GM23338 (cell line): ENCODE results near the gene CIAO2A.

ENCODE experiments used
- EZH2 ChIP-seq: fragments of 200-600 bp; sonication (generic); IDR thresholded peaks from one replicate; pipeline ENCODE4 v1.8.0; 2017; ENCODE audit warnings: antibody characterized with exemption, mild to moderate bottlenecking, low read depth; ENCODE audit not compliant: unreplicated experiment
- EZH2phosphoT487 ChIP-seq: fragments of 200-600 bp; sonication (generic); IDR thresholded peaks from one replicate; pipeline ENCODE4 v1.8.1; 2018; ENCODE audit warnings: antibody characterized with exemption; ENCODE audit not compliant: unreplicated experiment
- JUNB ChIP-seq: IDR thresholded peaks from one replicate; pipeline ENCODE4 v1.6.1; 2016; ENCODE audit warnings: antibody characterized with exemption; ENCODE audit not compliant: unreplicated experiment
- NANOG ChIP-seq: IDR thresholded peaks from 2 replicates; pipeline ENCODE4 v1.6.1; 2016; ENCODE audit warnings: antibody characterized with exemption, borderline replicate concordance
- POLR2AphosphoS5 ChIP-seq: IDR thresholded peaks from 2 replicates; pipeline ENCODE4 v1.6.1; 2016; ENCODE audit warnings: antibody characterized with exemption, low read depth
- STAT1 ChIP-seq: IDR thresholded peaks from one replicate; pipeline ENCODE4 v1.6.1; 2016; ENCODE audit warnings: antibody characterized with exemption; ENCODE audit not compliant: unreplicated experiment
- TF ChIP-seq, protein P1 (sequence below), 2 experiments: fragments of 200-600 bp in 1 of 2; sonication (generic) in 1 of 2; conservative IDR thresholded peaks; 2 replicates each; pipeline versions ENCODE4 v1.5.1 to v1.6.1; 2016 to 2017; ENCODE audit warnings: antibody characterized with exemption in 2 of 2, low read depth in 2 of 2, mild to moderate bottlenecking in 2 of 2, moderate library complexity in 1 of 2
- TF ChIP-seq, protein P2 (sequence below): IDR thresholded peaks from 2 replicates; pipeline ENCODE4 v1.6.1; 2016; ENCODE audit warnings: antibody characterized with exemption
- TF ChIP-seq, protein P3 (sequence below): IDR thresholded peaks from one replicate; pipeline ENCODE4 v1.6.1; 2018; ENCODE audit warnings: antibody characterized with exemption; ENCODE audit not compliant: unreplicated experiment

DNA sequence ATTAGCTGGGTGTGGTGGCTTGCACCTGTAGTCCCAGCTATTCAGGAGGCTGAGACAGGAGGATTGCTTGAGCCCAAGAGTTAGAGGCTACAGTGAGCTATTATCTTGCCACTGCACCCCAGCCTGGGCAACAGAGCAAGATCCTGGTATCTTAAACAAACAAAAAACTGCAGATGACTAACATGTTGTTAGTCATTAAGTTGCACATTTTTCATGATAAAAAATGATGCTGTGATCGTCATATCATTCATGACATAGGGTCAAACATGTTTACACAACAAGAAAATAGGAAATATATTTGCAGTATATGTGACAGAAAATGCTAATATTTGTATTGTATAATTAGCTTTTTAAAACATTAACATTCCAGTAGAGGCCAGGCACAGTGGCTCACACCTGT, 27.2 kb downstream of the CIAO2A start:
- TF ChIP-seq EZH2, result no peak
- TF ChIP-seq, protein P1, sequence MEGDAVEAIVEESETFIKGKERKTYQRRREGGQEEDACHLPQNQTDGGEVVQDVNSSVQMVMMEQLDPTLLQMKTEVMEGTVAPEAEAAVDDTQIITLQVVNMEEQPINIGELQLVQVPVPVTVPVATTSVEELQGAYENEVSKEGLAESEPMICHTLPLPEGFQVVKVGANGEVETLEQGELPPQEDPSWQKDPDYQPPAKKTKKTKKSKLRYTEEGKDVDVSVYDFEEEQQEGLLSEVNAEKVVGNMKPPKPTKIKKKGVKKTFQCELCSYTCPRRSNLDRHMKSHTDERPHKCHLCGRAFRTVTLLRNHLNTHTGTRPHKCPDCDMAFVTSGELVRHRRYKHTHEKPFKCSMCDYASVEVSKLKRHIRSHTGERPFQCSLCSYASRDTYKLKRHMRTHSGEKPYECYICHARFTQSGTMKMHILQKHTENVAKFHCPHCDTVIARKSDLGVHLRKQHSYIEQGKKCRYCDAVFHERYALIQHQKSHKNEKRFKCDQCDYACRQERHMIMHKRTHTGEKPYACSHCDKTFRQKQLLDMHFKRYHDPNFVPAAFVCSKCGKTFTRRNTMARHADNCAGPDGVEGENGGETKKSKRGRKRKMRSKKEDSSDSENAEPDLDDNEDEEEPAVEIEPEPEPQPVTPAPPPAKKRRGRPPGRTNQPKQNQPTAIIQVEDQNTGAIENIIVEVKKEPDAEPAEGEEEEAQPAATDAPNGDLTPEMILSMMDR (conservative IDR thresholded peaks at IDR 0.05; ENCODE audit: low read depth in 2 of 2), result no peak
- no peak for TF ChIP-seq POLR2AphosphoS5
- TF ChIP-seq, protein P2, sequence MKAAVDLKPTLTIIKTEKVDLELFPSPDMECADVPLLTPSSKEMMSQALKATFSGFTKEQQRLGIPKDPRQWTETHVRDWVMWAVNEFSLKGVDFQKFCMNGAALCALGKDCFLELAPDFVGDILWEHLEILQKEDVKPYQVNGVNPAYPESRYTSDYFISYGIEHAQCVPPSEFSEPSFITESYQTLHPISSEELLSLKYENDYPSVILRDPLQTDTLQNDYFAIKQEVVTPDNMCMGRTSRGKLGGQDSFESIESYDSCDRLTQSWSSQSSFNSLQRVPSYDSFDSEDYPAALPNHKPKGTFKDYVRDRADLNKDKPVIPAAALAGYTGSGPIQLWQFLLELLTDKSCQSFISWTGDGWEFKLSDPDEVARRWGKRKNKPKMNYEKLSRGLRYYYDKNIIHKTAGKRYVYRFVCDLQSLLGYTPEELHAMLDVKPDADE, result no peak
- TF ChIP-seq, protein P3, sequence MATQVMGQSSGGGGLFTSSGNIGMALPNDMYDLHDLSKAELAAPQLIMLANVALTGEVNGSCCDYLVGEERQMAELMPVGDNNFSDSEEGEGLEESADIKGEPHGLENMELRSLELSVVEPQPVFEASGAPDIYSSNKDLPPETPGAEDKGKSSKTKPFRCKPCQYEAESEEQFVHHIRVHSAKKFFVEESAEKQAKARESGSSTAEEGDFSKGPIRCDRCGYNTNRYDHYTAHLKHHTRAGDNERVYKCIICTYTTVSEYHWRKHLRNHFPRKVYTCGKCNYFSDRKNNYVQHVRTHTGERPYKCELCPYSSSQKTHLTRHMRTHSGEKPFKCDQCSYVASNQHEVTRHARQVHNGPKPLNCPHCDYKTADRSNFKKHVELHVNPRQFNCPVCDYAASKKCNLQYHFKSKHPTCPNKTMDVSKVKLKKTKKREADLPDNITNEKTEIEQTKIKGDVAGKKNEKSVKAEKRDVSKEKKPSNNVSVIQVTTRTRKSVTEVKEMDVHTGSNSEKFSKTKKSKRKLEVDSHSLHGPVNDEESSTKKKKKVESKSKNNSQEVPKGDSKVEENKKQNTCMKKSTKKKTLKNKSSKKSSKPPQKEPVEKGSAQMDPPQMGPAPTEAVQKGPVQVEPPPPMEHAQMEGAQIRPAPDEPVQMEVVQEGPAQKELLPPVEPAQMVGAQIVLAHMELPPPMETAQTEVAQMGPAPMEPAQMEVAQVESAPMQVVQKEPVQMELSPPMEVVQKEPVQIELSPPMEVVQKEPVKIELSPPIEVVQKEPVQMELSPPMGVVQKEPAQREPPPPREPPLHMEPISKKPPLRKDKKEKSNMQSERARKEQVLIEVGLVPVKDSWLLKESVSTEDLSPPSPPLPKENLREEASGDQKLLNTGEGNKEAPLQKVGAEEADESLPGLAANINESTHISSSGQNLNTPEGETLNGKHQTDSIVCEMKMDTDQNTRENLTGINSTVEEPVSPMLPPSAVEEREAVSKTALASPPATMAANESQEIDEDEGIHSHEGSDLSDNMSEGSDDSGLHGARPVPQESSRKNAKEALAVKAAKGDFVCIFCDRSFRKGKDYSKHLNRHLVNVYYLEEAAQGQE, result no peak
- TF ChIP-seq STAT1, result no peak
- no peak for TF ChIP-seq EZH2phosphoT487
- TF ChIP-seq NANOG, result no peak
- TF ChIP-seq JUNB, result no peak
